ENCODE results near the gene FARS2. TPM values are rescaled to one million over a fixed set of nuclear protein-coding genes. Genes with fewer than 3 reads are reported as not detected.

The FARS2 gene
- total RNA-seq, 2 experiments from 2014 or later, result 15.7 to 18.5 TPM

DNA sequence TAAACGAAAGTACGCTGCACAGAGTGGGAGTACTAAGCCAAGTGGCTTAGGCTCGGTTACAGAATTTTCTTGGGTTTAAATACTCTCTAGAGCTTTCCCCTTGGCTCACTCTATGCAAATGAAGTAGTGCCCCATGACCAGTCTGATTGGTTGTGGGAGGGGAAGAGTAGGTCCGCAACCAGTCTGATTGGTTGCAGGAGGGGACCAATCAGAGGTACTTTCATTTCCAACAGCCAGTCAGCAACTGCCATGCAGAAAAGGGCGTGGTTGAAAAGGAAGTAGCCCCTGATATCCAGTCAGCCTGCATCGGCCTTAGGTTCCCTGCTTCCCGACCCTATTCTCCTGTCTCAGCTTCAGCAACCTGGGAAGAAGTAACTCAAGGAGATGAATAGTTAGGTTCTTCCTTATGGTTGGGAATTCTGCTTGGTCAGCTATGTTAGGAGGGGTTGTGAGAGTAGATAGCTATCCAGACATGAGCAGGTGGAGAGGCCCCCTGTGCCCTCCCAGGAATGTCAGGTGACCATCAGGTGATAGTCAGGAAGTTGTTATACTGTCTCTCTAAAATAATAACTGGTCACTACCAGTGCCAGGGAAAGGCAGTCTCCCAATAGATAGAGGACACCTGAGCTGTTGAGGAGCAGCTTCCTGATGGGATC is 57.4 kb downstream of the FARS2 start:
- H3K36me3 Mint-ChIP-seq (ENCODE audit: low read depth), result peaks cover 1% of the 10 kb centered on the region
- H3K27ac Mint-ChIP-seq, result no peak overlapping the region
- DNase-seq (no peak), ATAC-seq (no peak)
- intact Hi-C loops (cut with micrococcal nuclease), result no loop called here
- ChIA-PET CTCF (no interaction called here), POLR2A (interaction anchor here (0.7 kb wide), 1 partner anchor 15 kb away, joined by 3 read pairs; no protein-coding TSS in a partner anchor)
- no peaks in the 10 kb centered on the region for H3K9me3 Mint-ChIP-seq
- TF ChIP-seq, protein P1, sequence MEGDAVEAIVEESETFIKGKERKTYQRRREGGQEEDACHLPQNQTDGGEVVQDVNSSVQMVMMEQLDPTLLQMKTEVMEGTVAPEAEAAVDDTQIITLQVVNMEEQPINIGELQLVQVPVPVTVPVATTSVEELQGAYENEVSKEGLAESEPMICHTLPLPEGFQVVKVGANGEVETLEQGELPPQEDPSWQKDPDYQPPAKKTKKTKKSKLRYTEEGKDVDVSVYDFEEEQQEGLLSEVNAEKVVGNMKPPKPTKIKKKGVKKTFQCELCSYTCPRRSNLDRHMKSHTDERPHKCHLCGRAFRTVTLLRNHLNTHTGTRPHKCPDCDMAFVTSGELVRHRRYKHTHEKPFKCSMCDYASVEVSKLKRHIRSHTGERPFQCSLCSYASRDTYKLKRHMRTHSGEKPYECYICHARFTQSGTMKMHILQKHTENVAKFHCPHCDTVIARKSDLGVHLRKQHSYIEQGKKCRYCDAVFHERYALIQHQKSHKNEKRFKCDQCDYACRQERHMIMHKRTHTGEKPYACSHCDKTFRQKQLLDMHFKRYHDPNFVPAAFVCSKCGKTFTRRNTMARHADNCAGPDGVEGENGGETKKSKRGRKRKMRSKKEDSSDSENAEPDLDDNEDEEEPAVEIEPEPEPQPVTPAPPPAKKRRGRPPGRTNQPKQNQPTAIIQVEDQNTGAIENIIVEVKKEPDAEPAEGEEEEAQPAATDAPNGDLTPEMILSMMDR (IDR thresholded peaks at IDR 0.05), result no peak
- peaks cover 29% of the 10 kb centered on the region for H3K4me1 Mint-ChIP-seq (ENCODE audit: low read depth)
- H3K27me3 Mint-ChIP-seq, result no peaks in the 10 kb centered on the region
- no peak overlapping the region for H3K4me3 Mint-ChIP-seq

DNA sequence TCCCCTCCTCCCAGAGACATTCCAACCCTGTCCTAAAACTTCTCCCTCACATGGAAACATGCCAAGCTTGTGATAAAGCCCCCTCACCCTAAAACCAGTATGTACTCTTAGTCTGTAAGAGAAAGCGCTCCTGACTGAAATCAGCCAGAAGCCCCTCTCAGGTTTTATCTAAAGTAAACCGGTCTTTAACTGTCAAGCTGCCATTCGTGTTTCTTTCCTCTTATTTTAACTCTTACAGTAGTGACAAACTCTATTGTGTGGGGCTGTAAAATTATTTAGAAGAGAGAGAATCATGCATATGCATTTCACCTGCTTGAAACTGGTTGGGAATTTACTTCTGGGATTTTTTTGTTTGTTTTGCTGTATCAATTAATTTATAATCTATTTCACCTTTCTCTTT is 62.7 kb downstream of the FARS2 start:
- Mint-ChIP-seq H3K4me1 (ENCODE audit: low read depth) (peaks cover 15% of the 10 kb centered on the region), H3K4me3 (no peak overlapping the region), H3K36me3 (ENCODE audit: low read depth) (peaks cover 15% of the 10 kb centered on the region), H3K27me3 (no peaks in the 10 kb centered on the region), H3K9me3 (peaks cover 3% of the 10 kb centered on the region), H3K27ac (no peak overlapping the region)
- ChIA-PET POLR2A (no interaction called here), CTCF (interaction anchor here (1.4 kb wide), 1 partner anchor 12 kb away, joined by 3 read pairs; no protein-coding TSS in a partner anchor)
- intact Hi-C loops (cut with micrococcal nuclease), result no loop called here
- DNase-seq (no peak), ATAC-seq (no peak)
- TF ChIP-seq, protein P1 (IDR thresholded peaks at IDR 0.05), result no peak

DNA sequence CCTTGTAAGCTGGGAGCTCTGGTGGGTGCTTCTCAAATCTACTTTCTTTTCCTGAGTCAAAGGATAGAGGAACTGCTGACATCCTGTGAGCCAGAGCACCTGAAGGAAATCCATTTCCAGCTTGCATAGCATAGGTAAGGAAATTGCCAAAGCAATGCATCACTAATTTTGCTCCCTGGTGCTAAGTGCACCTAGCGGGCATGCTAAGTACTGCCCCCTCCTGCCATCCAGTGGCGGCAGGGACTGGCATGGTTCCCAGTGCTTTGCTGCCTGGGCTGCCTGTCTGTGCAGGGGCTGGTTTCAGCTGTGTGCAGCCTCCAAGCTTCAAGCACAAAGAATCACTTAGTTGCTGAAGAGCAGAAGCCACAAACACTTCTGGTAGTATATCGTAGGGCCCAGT is 63.9 kb downstream of the FARS2 start:
- TF ChIP-seq, protein P1 (IDR thresholded peaks at IDR 0.05), result no peak
- Mint-ChIP-seq H3K9me3 (peaks cover 3% of the 10 kb centered on the region), H3K4me1 (ENCODE audit: low read depth) (peaks cover 11% of the 10 kb centered on the region), H3K4me3 (no peak overlapping the region), H3K27me3 (no peaks in the 10 kb centered on the region), H3K36me3 (ENCODE audit: low read depth) (peaks cover 15% of the 10 kb centered on the region), H3K27ac (no peak overlapping the region)
- ATAC-seq, result no peak
- POLR2A ChIA-PET, result no interaction called here
- no peak for DNase-seq
- intact Hi-C loops (cut with micrococcal nuclease), result no loop called here
- CTCF ChIA-PET, result interaction anchor here (1.1 kb wide), 1 partner anchor 11 kb away, joined by 3 read pairs; no protein-coding TSS in a partner anchor

DNA sequence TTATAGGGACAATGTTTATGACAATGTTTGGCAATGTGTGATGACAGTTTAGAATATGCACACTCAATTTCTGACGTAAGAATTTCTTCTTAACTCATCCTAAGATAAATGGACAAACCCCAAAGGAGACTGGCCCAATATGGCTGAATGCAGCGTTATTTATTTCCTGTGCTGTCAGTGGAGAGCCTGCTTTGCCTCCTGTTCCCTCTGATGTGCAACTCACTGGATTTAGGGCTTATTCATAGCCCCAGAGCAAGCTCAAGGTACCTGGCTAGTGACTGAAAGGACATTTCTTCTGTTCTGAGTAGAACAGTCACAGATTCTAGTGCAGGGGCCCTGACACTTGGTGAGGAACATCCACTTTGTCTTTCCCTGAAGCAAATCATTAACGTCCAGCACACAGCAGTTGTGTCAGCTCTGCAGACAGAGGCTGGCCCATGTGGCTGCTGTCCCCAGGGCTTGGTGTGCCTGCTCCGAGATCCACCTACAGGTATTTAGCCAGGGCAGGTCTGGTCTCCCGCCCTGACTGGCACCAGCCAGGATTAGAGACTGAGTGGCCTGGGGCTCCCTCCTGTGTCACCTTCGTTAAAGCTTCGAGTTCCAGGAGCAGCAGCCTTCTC is 64.8 kb downstream of the FARS2 start:
- intact Hi-C loops (cut with micrococcal nuclease), result no loop called here
- H3K27me3 Mint-ChIP-seq, result no peaks in the 10 kb centered on the region
- H3K9me3 Mint-ChIP-seq, result peaks cover 3% of the 10 kb centered on the region
- H3K4me3 Mint-ChIP-seq, result no peak overlapping the region
- TF ChIP-seq, protein P1 (IDR thresholded peaks at IDR 0.05), result no peak
- H3K27ac Mint-ChIP-seq, result no peak overlapping the region
- H3K36me3 Mint-ChIP-seq (ENCODE audit: low read depth), result peaks cover 15% of the 10 kb centered on the region
- DNase-seq (no peak), ATAC-seq (no peak)
- peaks cover 6% of the 10 kb centered on the region for H3K4me1 Mint-ChIP-seq (ENCODE audit: low read depth)
- ChIA-PET CTCF (no interaction called here), POLR2A (no interaction called here)

DNA sequence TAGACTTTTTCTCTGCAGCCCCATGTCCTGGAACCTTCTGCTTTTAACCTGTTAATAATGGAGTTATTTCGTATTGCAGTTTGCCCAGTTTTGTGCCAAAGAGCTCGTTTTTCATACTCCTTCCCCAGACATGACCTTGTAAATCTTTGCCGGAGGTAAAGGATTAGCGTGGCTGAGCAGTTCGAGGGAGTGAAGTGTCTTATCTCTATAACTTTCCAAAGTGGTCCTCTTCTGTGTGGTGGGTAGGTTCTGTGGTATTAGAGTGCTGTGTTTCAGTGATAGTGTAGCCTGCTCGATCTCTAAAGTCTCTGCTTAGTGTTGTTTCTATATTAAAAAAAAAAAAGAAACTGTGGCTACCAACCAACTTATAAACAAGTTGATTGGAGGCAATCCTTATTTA is 67.5 kb downstream of the FARS2 start:
- Mint-ChIP-seq H3K9me3 (peaks cover 2% of the 10 kb centered on the region), H3K27me3 (no peaks in the 10 kb centered on the region), H3K27ac (no peak overlapping the region), H3K4me1 (ENCODE audit: low read depth) (peaks cover 5% of the 10 kb centered on the region), H3K36me3 (ENCODE audit: low read depth) (peaks cover 15% of the 10 kb centered on the region), H3K4me3 (no peak overlapping the region)
- intact Hi-C loops (cut with micrococcal nuclease), result no loop called here
- ChIA-PET POLR2A (interaction anchor here (1.0 kb wide), 1 partner anchor 12 kb away, joined by 3 read pairs; no protein-coding TSS in a partner anchor), CTCF (interaction anchor here (1.3 to 1.7 kb wide), 2 partner anchors 26 to 51 kb away, joined by 3 to 4 read pairs; no protein-coding TSS in a partner anchor)
- DNase-seq (no peak), ATAC-seq (no peak)
- TF ChIP-seq, protein P1 (IDR thresholded peaks at IDR 0.05), result no peak

Data from activated CD8-positive, alpha-beta T cell treated with anti-CD3 and anti-CD28 coated beads for 36 hours (primary cell).